ENCODE results near the gene FAT1.

Gene FAT1

DNA sequence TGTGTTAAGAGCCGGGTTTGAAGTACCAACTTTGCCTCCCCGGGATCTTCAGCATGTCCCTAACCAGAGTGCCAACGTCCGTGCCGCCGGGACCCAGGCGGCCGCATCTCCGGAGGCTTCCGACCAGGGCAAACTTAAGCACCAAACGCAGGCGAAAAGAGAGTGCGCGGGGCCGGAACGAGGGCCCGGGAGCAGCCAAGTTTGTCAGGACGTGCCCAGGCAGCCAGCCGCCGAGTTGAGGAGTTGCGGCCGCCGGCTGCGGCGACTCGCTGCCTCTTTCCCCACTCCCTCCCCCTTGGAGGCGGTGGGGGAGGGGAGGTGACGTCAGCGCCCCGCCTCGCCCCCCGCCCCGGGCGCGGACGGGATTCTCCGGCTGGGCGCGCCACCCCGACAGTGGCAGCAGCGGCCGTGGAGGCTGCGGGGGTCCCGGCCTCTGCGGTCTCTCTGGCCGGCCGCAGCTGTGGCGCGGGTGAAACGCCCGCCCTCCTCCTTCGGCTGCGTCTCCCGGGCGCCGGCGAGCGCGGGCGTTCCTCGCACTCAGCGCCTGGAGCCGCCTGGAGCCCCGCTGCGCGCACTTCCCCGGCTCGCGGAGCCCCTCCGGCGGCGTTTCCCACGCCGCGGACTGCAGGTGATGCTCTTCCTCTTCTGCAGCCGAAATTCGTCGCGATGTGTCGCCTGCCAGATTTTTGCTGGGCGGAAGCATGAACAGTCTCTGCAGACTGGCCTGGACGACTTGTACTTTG is 2.9 kb upstream of the FAT1 start:
- in situ Hi-C loops (cut with MboI; ENCODE audit: low sequenced_read_pairs), result no loop called here

DNA sequence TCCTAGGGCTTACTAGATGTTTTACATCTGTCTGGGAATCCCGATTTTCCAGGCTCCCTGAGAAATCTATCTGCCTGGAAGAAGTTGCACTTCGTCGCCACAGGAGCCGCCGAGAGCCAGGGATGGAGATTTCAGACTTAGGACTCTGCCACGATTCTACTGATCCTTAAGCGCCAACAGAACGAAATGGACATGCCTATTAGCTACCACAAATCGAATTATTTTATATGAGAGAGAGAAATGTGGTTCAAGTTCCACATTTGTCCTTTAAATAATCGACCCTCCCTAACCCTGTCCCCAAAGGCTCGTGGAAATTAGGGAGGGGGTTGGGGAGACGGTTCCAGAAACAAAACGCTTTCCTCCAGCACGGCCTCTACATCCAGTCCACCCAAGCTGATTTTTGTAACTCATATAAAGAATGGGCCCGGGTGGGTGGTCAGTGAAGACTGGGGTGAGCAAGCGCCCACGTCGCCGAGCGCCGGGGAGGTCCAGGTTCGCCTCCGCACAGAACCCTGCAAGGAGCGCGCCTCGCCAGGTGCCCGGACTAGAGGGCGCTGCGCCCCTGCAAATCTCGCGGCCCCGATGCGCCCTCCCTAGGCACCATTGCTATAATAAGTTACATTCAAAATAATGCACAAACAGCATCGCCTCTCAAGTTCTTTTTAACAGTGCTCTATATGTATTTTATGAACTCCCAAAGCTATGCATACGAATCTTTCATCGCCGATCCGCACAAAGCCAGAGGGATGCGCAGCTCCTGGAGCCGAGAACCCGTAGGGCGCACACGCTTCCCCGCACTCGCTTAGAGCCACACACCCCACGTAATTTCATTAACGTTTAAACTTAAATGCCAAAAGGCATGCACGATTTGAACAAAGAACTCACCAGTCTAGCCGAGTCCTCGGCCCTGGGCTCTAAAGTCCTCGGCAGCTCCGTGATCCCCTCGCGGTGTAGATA is 2.1 kb upstream of the FAT1 start:
- in situ Hi-C loops (cut with MboI; ENCODE audit: low sequenced_read_pairs), result no loop called here

- in situ Hi-C loops (cut with MboI; ENCODE audit: low sequenced_read_pairs), result no loop called here
These were observed 1.3 kb upstream of the FAT1 start for GRCh38 chr4:186724864-186725468.

GRCh38 chr4:186724058-186724863 is 605 bp upstream of the FAT1 start:
- in situ Hi-C loops (cut with MboI; ENCODE audit: low sequenced_read_pairs), result no loop called here

GRCh38 chr4:186722796-186723291 is 812 bp downstream of the FAT1 start:
- in situ Hi-C loops (cut with MboI; ENCODE audit: low sequenced_read_pairs), result no loop called here

DNA sequence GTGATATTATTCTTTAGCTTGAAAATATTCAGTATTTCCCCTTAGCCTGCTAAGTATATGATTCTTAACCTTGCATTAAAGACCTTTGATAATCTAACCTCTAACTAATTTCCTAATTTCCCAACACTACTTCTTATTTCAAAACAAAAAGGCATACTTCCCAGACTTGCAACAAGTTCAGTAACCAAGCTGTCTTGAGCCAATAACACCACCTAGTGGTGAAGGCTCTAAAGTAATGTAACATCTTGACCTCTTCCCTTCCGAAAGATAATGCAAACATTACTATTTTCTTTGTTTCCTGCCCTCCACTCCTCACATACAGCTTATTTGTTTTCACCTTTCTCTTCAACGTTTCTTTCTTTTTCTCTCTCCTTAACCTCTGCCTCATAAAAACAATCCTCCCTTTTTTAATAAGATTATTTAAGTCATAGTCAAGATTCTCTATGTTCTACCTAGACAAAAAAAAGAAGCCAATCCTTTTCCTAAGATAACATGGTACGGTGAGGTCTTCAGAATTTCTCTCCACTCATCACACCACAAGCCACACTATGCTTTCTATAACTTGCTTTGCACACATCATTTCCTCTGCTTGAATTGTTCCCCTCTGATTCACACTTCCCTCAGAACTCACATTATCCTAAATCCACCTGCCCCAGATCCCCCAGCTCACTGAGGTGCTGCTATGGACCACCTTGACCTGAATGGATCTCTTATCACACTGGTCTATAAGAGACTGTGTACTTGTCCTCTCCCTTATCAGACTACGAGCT is 3.5 kb downstream of the FAT1 start:
- in situ Hi-C loops (cut with MboI; ENCODE audit: low sequenced_read_pairs), result no loop called here

- in situ Hi-C loops (cut with MboI; ENCODE audit: low sequenced_read_pairs), result no loop called here
These were observed 6.1 kb downstream of the FAT1 start for GRCh38 chr4:186717556-186717955.

DNA sequence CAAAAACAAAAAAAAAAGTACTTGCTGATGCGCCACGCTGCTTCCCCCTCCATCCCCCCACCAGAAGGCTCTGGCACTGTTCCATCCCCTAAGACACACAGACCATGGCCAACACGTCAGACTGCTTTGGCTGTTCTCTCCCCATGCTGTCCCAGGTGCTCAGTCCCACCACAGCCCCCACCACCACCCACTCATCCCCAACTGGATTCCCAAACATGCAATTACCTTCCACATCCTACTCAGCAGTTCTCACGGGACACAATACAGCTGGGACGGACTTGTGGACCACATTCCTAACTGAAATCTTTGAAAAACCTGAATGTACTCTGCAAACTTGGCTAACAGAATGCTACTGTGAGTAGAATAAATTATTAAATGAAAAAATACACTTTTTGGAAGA is 8.6 kb downstream of the FAT1 start:
- in situ Hi-C loops (cut with MboI; ENCODE audit: low sequenced_read_pairs), result no loop called here

DNA sequence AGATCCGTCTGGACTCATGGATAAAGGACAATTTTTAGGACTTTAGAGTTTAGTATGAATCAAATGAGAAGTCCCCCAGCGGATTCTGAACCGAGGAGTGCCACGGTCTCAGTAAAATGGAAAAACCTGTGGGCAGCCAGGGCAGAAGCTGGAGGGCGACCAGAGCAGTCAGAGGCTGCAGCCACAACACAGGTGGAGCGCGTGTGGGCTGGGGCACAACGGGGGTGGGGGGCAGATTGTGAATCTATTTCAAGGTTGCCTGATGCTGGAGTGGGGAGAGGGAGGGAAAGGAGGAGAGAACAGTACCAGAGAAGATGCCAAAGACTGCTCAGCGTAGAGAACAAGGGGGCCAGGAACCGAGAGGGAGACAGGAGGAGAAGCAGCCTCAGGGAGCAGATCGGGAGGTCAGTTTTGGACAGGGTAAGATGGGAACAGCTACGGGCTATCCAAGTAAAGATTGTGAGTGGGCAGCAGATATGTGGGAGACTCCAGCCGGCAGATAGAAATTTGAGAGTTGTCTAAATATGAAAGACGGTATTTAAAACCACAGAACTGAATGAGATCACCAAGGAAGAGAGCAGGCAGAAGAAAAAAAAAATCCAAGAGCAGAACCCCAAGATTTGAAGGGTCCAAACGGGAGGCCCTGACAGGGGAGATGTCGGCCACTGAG is 9.5 kb downstream of the FAT1 start:
- in situ Hi-C loops (cut with MboI; ENCODE audit: low sequenced_read_pairs), result no loop called here

DNA sequence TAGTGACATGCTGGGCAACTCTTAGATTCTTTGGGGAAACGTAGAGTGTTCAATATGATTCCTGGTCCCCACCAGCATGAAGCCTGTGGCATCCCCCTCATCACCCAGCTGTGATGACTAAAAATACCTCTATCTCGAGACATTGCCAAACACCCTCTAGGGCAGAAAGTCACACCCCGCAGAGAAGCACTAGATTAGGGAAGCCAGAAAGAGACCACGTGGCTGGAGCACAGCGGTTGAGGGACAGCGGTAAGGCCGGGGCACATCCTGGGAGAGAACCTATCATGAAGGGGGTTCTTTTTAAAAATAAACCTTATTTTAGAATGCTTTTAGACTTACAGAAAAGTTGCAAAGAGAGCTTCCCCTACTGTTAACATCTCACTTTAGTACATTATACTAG is 11.0 kb downstream of the FAT1 start:
- in situ Hi-C loops (cut with MboI; ENCODE audit: low sequenced_read_pairs), result no loop called here

GRCh38 chr4:186710521-186711119 is 13.0 kb downstream of the FAT1 start:
- in situ Hi-C loops (cut with MboI; ENCODE audit: low sequenced_read_pairs), result no loop called here

DNA sequence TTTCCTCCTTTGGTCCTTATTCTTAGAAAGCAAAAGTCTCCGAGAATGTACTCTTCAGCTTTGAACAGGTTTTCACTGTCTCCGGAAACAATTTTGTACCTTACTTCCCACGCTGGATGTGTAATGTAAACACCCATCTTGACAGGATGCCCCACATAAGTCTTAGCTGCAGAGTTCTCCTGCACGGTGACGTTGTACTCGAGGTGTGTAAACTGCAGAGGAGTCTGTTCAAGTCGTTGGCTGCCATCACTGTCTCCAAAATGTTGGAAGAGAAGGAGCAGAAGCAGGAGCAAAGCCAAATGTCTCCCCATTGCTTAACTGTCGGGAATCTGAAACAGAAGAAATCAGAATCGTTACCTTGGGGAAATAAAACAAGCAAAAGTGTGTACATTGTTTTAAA is 14.1 kb downstream of the FAT1 start:
- in situ Hi-C loops (cut with MboI; ENCODE audit: low sequenced_read_pairs), result no loop called here

- in situ Hi-C loops (cut with MboI; ENCODE audit: low sequenced_read_pairs), result no loop called here
These were observed 15.1 kb downstream of the FAT1 start for GRCh38 chr4:186708554-186708953.

DNA sequence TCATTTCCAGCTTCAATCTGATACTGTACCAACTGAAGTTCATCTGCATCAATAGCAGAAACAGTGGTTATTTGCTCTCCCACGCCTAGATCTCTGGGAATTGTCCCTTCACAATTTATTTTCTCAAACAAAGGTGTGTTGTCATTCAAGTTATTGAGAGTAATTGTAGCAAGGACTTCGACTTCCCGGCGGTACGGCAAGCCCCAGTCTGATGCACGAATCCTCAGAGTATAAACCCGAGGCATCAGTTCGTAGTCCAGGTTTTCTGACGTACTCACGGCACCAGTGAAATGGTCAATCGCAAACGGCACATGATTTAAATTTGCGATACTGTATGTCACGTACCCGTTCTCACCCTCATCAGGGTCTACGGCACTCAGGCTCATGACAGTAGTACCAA is 15.7 kb downstream of the FAT1 start:
- in situ Hi-C loops (cut with MboI; ENCODE audit: low sequenced_read_pairs), result no loop called here

GRCh38 chr4:186707574-186707973 is 16.1 kb downstream of the FAT1 start:
- in situ Hi-C loops (cut with MboI; ENCODE audit: low sequenced_read_pairs), result no loop called here

DNA sequence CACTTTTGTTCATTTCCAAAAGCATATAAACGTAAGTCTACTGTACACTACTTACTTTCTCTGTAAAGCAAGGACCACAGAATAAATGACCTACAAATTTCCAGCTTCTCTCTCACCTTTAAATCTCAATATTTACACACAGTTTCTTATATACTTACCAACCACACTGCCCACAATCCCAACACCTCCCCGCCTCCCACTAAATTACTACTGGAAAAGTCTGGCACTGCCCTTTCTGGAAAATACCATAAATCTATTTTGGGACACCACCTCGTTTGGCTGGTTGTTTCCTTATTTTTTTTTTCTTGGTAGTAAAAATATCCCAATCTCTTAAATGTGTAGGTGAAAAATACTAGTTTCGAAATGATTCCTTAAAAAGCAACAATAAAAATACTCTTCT is 19.6 kb downstream of the FAT1 start:
- in situ Hi-C loops (cut with MboI; ENCODE audit: low sequenced_read_pairs), result no loop called here

- in situ Hi-C loops (cut with MboI; ENCODE audit: low sequenced_read_pairs), result no loop called here
These were observed 20.1 kb downstream of the FAT1 start for GRCh38 chr4:186703510-186703909.

GRCh38 chr4:186702940-186703339 is 20.7 kb downstream of the FAT1 start:
- in situ Hi-C loops (cut with MboI; ENCODE audit: low sequenced_read_pairs), result no loop called here

GRCh38 chr4:186702297-186702696 is 21.4 kb downstream of the FAT1 start:
- in situ Hi-C loops (cut with MboI; ENCODE audit: low sequenced_read_pairs), result no loop called here

All from HL-60/S4 (cell line).